H1 (cell line): ENCODE measurements around the gene NEURL4. TPM values are rescaled to one million over a fixed set of nuclear protein-coding genes. Genes with fewer than 3 reads are reported as not detected.
A peak's percentile ranks its signal among the peaks of the same experiment; 100 is the strongest.

ENCODE experiments used
- CTCF ChIA-PET: fragments of 300-600 bp; sonication (Branson Sonifier 250); formaldehyde crosslinking; loops from one replicate; lab custom pipeline; 2021; ENCODE audit not compliant: partially characterized antibody; lab: Charles Lee
- POLR2A ChIA-PET: fragments of 300-600 bp; sonication (Branson Sonifier 250); formaldehyde crosslinking; loops from one replicate; lab custom pipeline; 2021; ENCODE audit warnings: inconsistent platforms; ENCODE audit not compliant: partially characterized antibody; lab: Charles Lee
- DNase-seq, 2 experiments: peaks; one replicate each; pipeline versions ENCODE4 v3.0.0 to v3.0.0-alpha.2; 2010 to 2022; ENCODE audit warnings: low spot score in 2 of 2, low read depth in 1 of 2, mixed read lengths in 1 of 2
- FAIRE-seq: peaks from 2 replicates; lab custom pipeline; 2011; peaks lifted over from hg19 to GRCh38; lab: Jason Lieb, UNC
- H2AFZ ChIP-seq: 2 replicates; pipeline ENCODE4 v1.8.1; 2012; ENCODE audit warnings: low read length, inconsistent platforms
- H2AK5ac ChIP-seq: 2 replicates; pipeline ENCODE4 v1.6.1; 2013; ENCODE audit warnings: low read depth, low read length
- H2BK120ac ChIP-seq: replicated peaks from 2 replicates; pipeline ENCODE3; 2013; ENCODE audit warnings: low read depth, low read length, inconsistent platforms
- H2BK12ac ChIP-seq: 2 replicates; pipeline ENCODE4 v1.6.1; 2013; ENCODE audit warnings: low read depth, low read length
- H2BK15ac ChIP-seq: 2 replicates; pipeline ENCODE4 v1.6.1; 2013; ENCODE audit warnings: low read length
- H2BK20ac ChIP-seq: 2 replicates; pipeline ENCODE4 v1.6.1; 2013; ENCODE audit warnings: low read length
- H2BK5ac ChIP-seq: 2 replicates; pipeline ENCODE4 v1.6.1; 2013; ENCODE audit warnings: low read depth, low read length
- H3K14ac ChIP-seq: 2 replicates; pipeline ENCODE4 v1.6.1; 2013; ENCODE audit warnings: inconsistent platforms; ENCODE audit not compliant: insufficient read length
- H3K18ac ChIP-seq: 2 replicates; pipeline ENCODE4 v1.6.1; 2013; ENCODE audit warnings: low read length; ENCODE audit errors: extremely low read depth
- H3K23ac ChIP-seq: 2 replicates; pipeline ENCODE4 v1.6.1; 2013; ENCODE audit warnings: inconsistent platforms; ENCODE audit not compliant: insufficient read length
- H3K23me2 ChIP-seq: 2 replicates; pipeline ENCODE4 v1.6.1; 2013; ENCODE audit warnings: low read depth, low read length
- H3K27ac ChIP-seq: 2 replicates; pipeline ENCODE4 v1.6.1; 2011; ENCODE audit warnings: low read depth, low read length, inconsistent platforms
- H3K27me3 ChIP-seq, 4 experiments: replicated peaks in 1 of 4; 1 replicate in 1 of 4; 2 replicates in 3 of 4; pipeline versions ENCODE4 v1.6.1 to v1.8.1; 2011 to 2013; ENCODE audit warnings: low read length in 3 of 4, mild to moderate bottlenecking in 3 of 4, inconsistent platforms in 2 of 4, mixed read lengths in 2 of 4, moderate library complexity in 1 of 4; ENCODE audit not compliant: control insufficient read depth in 3 of 4, insufficient read depth in 3 of 4; ENCODE audit errors: extremely low read depth in 1 of 4
- H3K36me3 ChIP-seq, 4 experiments: 2 replicates each; pipeline versions ENCODE4 v1.6.1 to v1.8.1; 2011 to 2013; ENCODE audit warnings: mild to moderate bottlenecking in 4 of 4, low read length in 3 of 4, moderate library complexity in 2 of 4, control low read depth in 1 of 4, inconsistent platforms in 1 of 4; ENCODE audit not compliant: insufficient read depth in 4 of 4, control insufficient read depth in 2 of 4
- H3K4ac ChIP-seq: replicated peaks from 2 replicates; pipeline ENCODE3; 2013; ENCODE audit warnings: low read length, low read depth, mixed read lengths, inconsistent platforms; ENCODE audit not compliant: insufficient read length
- H3K4me1 ChIP-seq, 4 experiments: replicated peaks in 1 of 4; 1 replicate in 1 of 4; 2 replicates in 3 of 4; pipeline versions ENCODE4 v1.6.1 to v1.8.1; 2011 to 2013; ENCODE audit warnings: low read length in 3 of 4, inconsistent platforms in 2 of 4, mixed read lengths in 1 of 4; ENCODE audit not compliant: insufficient read depth in 4 of 4, control insufficient read depth in 3 of 4
- H3K4me2 ChIP-seq, 2 experiments: 2 replicates each; pipeline versions ENCODE4 v1.6.1 to v1.8.1; 2011 to 2013; ENCODE audit warnings: low read depth in 2 of 2, low read length in 2 of 2, control low read depth in 1 of 2, inconsistent platforms in 1 of 2, mild to moderate bottlenecking in 1 of 2; ENCODE audit not compliant: insufficient read depth in 1 of 2
- H3K4me3 ChIP-seq, 4 experiments: fragments of 200-600, 300-600 bp in 1 of 4; sonication (generic), shearing (Covaris generic), sonication (Bioruptor Twin) in 1 of 4; 2 replicates each; pipeline versions ENCODE4 v1.5.1 to v1.8.1; 2011 to 2016; ENCODE audit warnings: low read length in 4 of 4, low read depth in 3 of 4, control low read depth in 2 of 4, inconsistent platforms in 2 of 4, mild to moderate bottlenecking in 2 of 4, mixed read lengths in 1 of 4, moderate library complexity in 1 of 4; ENCODE audit not compliant: insufficient read depth in 2 of 4; ENCODE audit errors: extremely low read depth in 1 of 4
- H3K56ac ChIP-seq: replicated peaks from 2 replicates; pipeline ENCODE3; 2013; ENCODE audit warnings: low read depth, mild to moderate bottlenecking, mixed read lengths, low read length, inconsistent platforms; ENCODE audit not compliant: insufficient read length
- H3K79me1 ChIP-seq: 2 replicates; pipeline ENCODE4 v1.6.1; 2013; ENCODE audit warnings: low read depth, low read length, control low read depth
- H3K79me2 ChIP-seq, 2 experiments: 2 replicates each; pipeline versions ENCODE4 v1.6.1 to v1.8.1; 2012 to 2013; ENCODE audit warnings: low read length in 2 of 2, mild to moderate bottlenecking in 2 of 2, inconsistent platforms in 1 of 2; ENCODE audit not compliant: insufficient read depth in 2 of 2, control insufficient read depth in 1 of 2
- H3K9ac ChIP-seq, 4 experiments: replicated peaks in 1 of 4; 1 replicate in 1 of 4; 2 replicates in 3 of 4; pipeline versions ENCODE4 v1.6.1 to v1.8.1; 2011 to 2013; ENCODE audit warnings: low read depth in 3 of 4, low read length in 3 of 4, control low read depth in 2 of 4, mild to moderate bottlenecking in 2 of 4, moderate library complexity in 2 of 4, inconsistent platforms in 1 of 4; ENCODE audit errors: extremely low read depth in 1 of 4
- H3K9me3 ChIP-seq, 2 experiments: 2 replicates each; pipeline versions ENCODE4 v1.6.1 to v1.8.1; 2012 to 2013; ENCODE audit warnings: mild to moderate bottlenecking in 2 of 2, moderate library complexity in 2 of 2, control low read depth in 1 of 2, inconsistent platforms in 1 of 2, low read depth in 1 of 2, low read length in 1 of 2, mixed read lengths in 1 of 2; ENCODE audit not compliant: insufficient read depth in 2 of 2
- H4K20me1 ChIP-seq, 2 experiments: replicated peaks in 1 of 2; 2 replicates each; pipeline versions ENCODE3 to v1.8.1; 2011 to 2013; ENCODE audit warnings: inconsistent platforms in 2 of 2, low read length in 2 of 2, mild to moderate bottlenecking in 1 of 2; ENCODE audit not compliant: insufficient read depth in 2 of 2, control insufficient read depth in 1 of 2
- H4K5ac ChIP-seq: 2 replicates; pipeline ENCODE4 v1.6.1; 2013; ENCODE audit warnings: low read length, low read depth, mixed read lengths, inconsistent platforms; ENCODE audit not compliant: insufficient read length
- H4K8ac ChIP-seq: 2 replicates; pipeline ENCODE4 v1.8.0; 2013; ENCODE audit warnings: mild to moderate bottlenecking, moderate library complexity, low read length, inconsistent platforms; ENCODE audit not compliant: insufficient read depth; ENCODE audit errors: extremely low read depth
- H4K91ac ChIP-seq: replicated peaks from 2 replicates; pipeline ENCODE3; 2013; ENCODE audit warnings: low read length, mixed read lengths, inconsistent platforms; ENCODE audit not compliant: insufficient read length
- ASH2L ChIP-seq: fragments of 200-600, 300-600 bp; sonication (generic); IDR thresholded peaks from one replicate; pipeline ENCODE4 v1.7.1; 2017; ENCODE audit warnings: low read length
- BCL11A ChIP-seq, 2 experiments: IDR thresholded peaks; one replicate each; pipeline ENCODE4 v1.6.1; 2011; ENCODE audit warnings: low read depth in 2 of 2, low read length in 2 of 2, mild to moderate bottlenecking in 2 of 2
- CBX5 ChIP-seq: fragments of 300-800, 300-1000 bp; sonication (generic); IDR thresholded peaks from 2 replicates; pipeline ENCODE4 v1.7.1; 2016; ENCODE audit warnings: antibody characterized with exemption, low read length, low read depth
- CBX8 ChIP-seq: fragments of 300-800, 300-1000 bp; sonication (generic); IDR thresholded peaks from 2 replicates; pipeline ENCODE4 v1.7.1; 2016; ENCODE audit warnings: low read depth, low read length, borderline replicate concordance
- CEBPB ChIP-seq: IDR thresholded peaks from 2 replicates; pipeline ENCODE4 v1.6.1; 2012; ENCODE audit warnings: low read depth, low read length
- MAX ChIP-seq: IDR thresholded peaks from 2 replicates; pipeline ENCODE4 v1.6.1; 2012; ENCODE audit warnings: inconsistent platforms
- PHF8 ChIP-seq: fragments of 200-600 bp; sonication (generic); conservative IDR thresholded peaks from 2 replicates; pipeline ENCODE4 v1.7.1; 2012; ENCODE audit warnings: low read depth, mild to moderate bottlenecking, inconsistent platforms, low read length, moderate library complexity
- POLR2A ChIP-seq, 2 experiments: IDR thresholded peaks; 1 replicate in 1 of 2; 2 replicates in 1 of 2; pipeline ENCODE4 v1.6.1; 2011; ENCODE audit warnings: low read depth in 2 of 2, low read length in 2 of 2, mild to moderate bottlenecking in 2 of 2; ENCODE audit errors: control extremely low read depth in 1 of 2
- SP1 ChIP-seq: IDR thresholded peaks from 2 replicates; pipeline ENCODE4 v1.6.1; 2011; ENCODE audit warnings: low read depth, low read length
- SUZ12 ChIP-seq: fragments of 200-600 bp; sonication (generic); IDR thresholded peaks from 2 replicates; pipeline ENCODE4 v1.6.1; 2012; ENCODE audit warnings: mild to moderate bottlenecking, inconsistent platforms, low read length, moderate library complexity, mixed read lengths
- TAF1 ChIP-seq: IDR thresholded peaks from 2 replicates; pipeline ENCODE4 v1.6.1; 2011; ENCODE audit warnings: mild to moderate bottlenecking, low read depth, low read length
- TAF7 ChIP-seq: optimal IDR thresholded peaks from 2 replicates; pipeline ENCODE3; 2011; ENCODE audit warnings: low read depth, mild to moderate bottlenecking, inconsistent platforms, low read length, moderate library complexity, borderline replicate concordance
- TCF12 ChIP-seq: IDR thresholded peaks from 2 replicates; pipeline ENCODE4 v1.6.1; 2011; ENCODE audit warnings: low read depth, mild to moderate bottlenecking, low read length
- TEAD4 ChIP-seq: IDR thresholded peaks from 2 replicates; pipeline ENCODE4 v1.6.1; 2012; ENCODE audit warnings: low read depth, low read length, inconsistent platforms, mixed read lengths
- ZNF274 ChIP-seq: IDR thresholded peaks from 2 replicates; pipeline ENCODE4 v1.7.0; 2012; ENCODE audit warnings: low read length, borderline replicate concordance; ENCODE audit errors: extremely low read depth
- WGBS, 2 experiments: shearing (Covaris generic) in 1 of 2; methylation state at CpG; one replicate each; pipeline versions ENCODE4 v1.1.6 to v1.1.7; 2013 to 2015; ENCODE audit warnings: low lambda C conversion rate in 2 of 2, mixed read lengths in 2 of 2, inconsistent platforms in 1 of 2, low coverage in 1 of 2, missing lambda C conversion rate in 1 of 2; ENCODE audit not compliant: insufficient replicate concordance in 2 of 2, insufficient coverage in 1 of 2, insufficient read length in 1 of 2; ENCODE audit errors: extremely low coverage in 1 of 2, missing lambda C conversion rate in 1 of 2; 5-methylcytosine and 5-hydroxymethylcytosine counted together
- polyA plus RNA-seq, 7 experiments: library from polyadenylated mRNA; depleted of rRNA in 3 of 7; stranded (reverse) in 5 of 7; unstranded in 2 of 7; fragments of >200 nt in 5 of 7; fragments of 200-250 nt in 2 of 7; gene quantifications; 1 replicate in 5 of 7; 2 replicates in 1 of 7; 4 replicates in 1 of 7; pipeline versions ENCODE4 v1.2.1 to v1.2.3, GENCODE V29; 2011 to 2013; ENCODE audit warnings: missing spikeins in 2 of 7, mixed read lengths in 2 of 7
- total RNA-seq: library from RNA; stranded (reverse); fragmentation: NEBNext Ultra II Directional; extraction: Animal tissue kit (Norgen Biotek cat#: 25700); gene quantifications from 2 replicates; pipeline ENCODE4 v1.2.1, GENCODE V29; 2021

NEURL4 gene
- total and polyA plus RNA-seq, 2 of the 8 experiments (the other 6 are each of a cell fraction or from before 2014, with no cell fraction given) = 29.6 to 46.8 TPM

- DNase-seq (no peak), FAIRE-seq (no peak)
- Histone ChIP-seq H2BK12ac (no peak overlapping the region; the same call in 1 of the 2 replicates), H3K23ac (no peak overlapping the region), H2BK5ac (no peak overlapping the region), H4K20me1 (no peaks in the 10 kb centered on the region), H3K9ac (no peak overlapping the region), H3K56ac (no peak overlapping the region), H2BK20ac (no peak overlapping the region), H2AK5ac (0 out of 2 replicates have a peak overlapping the region, but pooled peaks have one; percentile 53), H3K27me3 (no peaks in the 10 kb centered on the region), H3K23me2 (peaks cover 9% of the 10 kb centered on the region; the same call in 1 of the 2 replicates), H3K4me3 (no peak overlapping the region), H3K79me1 (no peaks in the 10 kb centered on the region), H2AFZ (no peak overlapping the region), H4K91ac (no peak overlapping the region), H2BK15ac (no peak overlapping the region; the same call in 1 of the 2 replicates), H3K79me2 (no peaks in the 10 kb centered on the region), H3K4me2 (no peak overlapping the region), H3K4ac (no peak overlapping the region), H3K36me3 (no peaks in the 10 kb centered on the region), H4K5ac (no peak overlapping the region), H4K8ac (no peak overlapping the region), H3K4me1 (peaks cover 0 to 13% (median 4%) of the 10 kb centered on the region in 4 experiments; a peak in 5 of 7 replicates), H3K18ac (no peak overlapping the region), H3K14ac (no peak overlapping the region), H3K27ac (no peak overlapping the region), H2BK120ac (no peak overlapping the region), H3K9me3 (no peaks in the 10 kb centered on the region)
- 77% methylated on average over 3 of the region's 8 CpGs; no CpG with 5 or more reads in 1 of the 2 experiments for WGBS, 2 experiments
- ChIA-PET POLR2A (interaction anchor here (0.9 to 2.2 kb wide), 13 partner anchors 12 to 147 kb away, joined by 3 to 10 read pairs (median 4); partner anchors contain the start of genes FGF11, NEURL4, POLR2A and SLC35G6), CTCF (interaction anchor here (0.6 to 6.5 kb wide), 35 partner anchors 11 to 205 kb away, joined by 3 to 56 read pairs (median 7); partner anchors contain the start of genes ACAP1, CHRNB1, NEURL4 and PLSCR3)
- TF ChIP-seq BCL11A (IDR thresholded peaks at IDR 0.05; ENCODE audit: low read depth in 2 of 2, low read length in 2 of 2) (no peak), PHF8 (no peak), CBX8 (no peak), POLR2A (IDR thresholded peaks at IDR 0.05; ENCODE audit: control extremely low read depth in 1 of 2, low read depth in 2 of 2, low read length in 2 of 2) (no peak), TAF1 (no peak), TCF12 (no peak), MAX (no peak), CEBPB (no peak), SUZ12 (no peak), CBX5 (no peak), TAF7 (no peak), ZNF274 (no peak), ASH2L (no peak), SP1 (no peak), TEAD4 (no peak)
These were observed 26.4 kb upstream of the NEURL4 start for GRCh38 chr17:7355573-7355972.
